SH-SY5Y (cell line): ENCODE measurements around the gene CDC25C.

Source experiments
- GATA2 ChIP-seq: IDR thresholded peaks from 2 replicates; pipeline ENCODE4 v1.6.1; 2011; ENCODE audit warnings: mild to moderate bottlenecking, low read depth, low read length
- GATA3 ChIP-seq: IDR thresholded peaks from 2 replicates; pipeline ENCODE4 v1.6.1; 2011; ENCODE audit warnings: low read depth, mild to moderate bottlenecking, low read length, moderate library complexity

DNA sequence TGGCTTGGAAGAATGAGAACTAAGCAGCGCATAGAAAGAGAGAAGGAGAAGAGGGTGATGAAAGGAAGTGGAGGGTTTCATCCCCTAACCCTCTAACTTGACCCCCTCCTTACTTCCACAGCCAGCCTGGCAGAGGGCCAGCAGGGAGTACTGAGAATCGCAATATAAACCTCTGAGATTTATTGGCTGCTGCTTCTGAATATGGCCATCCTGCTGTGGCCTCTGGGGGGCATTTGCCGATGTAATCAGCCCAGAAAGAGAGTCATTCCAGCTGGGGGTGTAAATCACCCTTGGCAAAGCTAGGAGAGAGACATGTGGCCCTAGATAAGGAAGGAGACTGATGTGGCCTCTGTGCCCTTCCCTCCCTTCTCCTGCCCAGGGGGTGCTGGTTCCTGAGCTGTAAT, 56.2 kb downstream of the CDC25C start:
- peak; percentile 100 for TF ChIP-seq GATA2
- peak; percentile 97 for TF ChIP-seq GATA3
